HG03342 (cell line): ENCODE measurements around the gene ZNF648.
"Not testable (repeated sequence)": the region's sequence is repeated elsewhere in the genome, so short reads cannot be mapped to it uniquely, and the experiment has no call there.

Source experiments
- ATAC-seq: cut with Tn5 transposase; IDR thresholded peaks from one replicate; pipeline ENCODE4 v1.9.1; 2021; ENCODE audit warnings: mild to moderate bottlenecking, moderate library complexity; ENCODE audit not compliant: unreplicated experiment

Gene ZNF648

GRCh38 chr1:182032251-182032650, 29.3 kb downstream of the ZNF648 start:
- ATAC-seq = no peak

- peak; percentile 95 for ATAC-seq
These were observed 31.9 kb downstream of the ZNF648 start for GRCh38 chr1:182029379-182030331.

GRCh38 chr1:182029002-182029378, 32.5 kb downstream of the ZNF648 start:
- no peak for ATAC-seq

GRCh38 chr1:182015360-182015759, 46.2 kb downstream of the ZNF648 start:
- no peak for ATAC-seq

- ATAC-seq = not testable (repeated sequence)
These were observed 50.6 kb downstream of the ZNF648 start for GRCh38 chr1:182010800-182011370.

- not testable (repeated sequence) for ATAC-seq
These were observed 56.1 kb downstream of the ZNF648 start for GRCh38 chr1:182005398-182005797.

GRCh38 chr1:182004601-182005000, 56.9 kb downstream of the ZNF648 start:
- no peak for ATAC-seq
